ENCODE results near the gene SOCS1. TPM values are rescaled to one million over a fixed set of nuclear protein-coding genes. Genes with fewer than 3 reads are reported as not detected.

SOCS1 gene
- total RNA-seq, 1 donor from 2014 or later = 1.6 TPM

- H3K36me3 Mint-ChIP-seq (ENCODE audit: low read depth) = no peaks in the 10 kb centered on the region
- peaks cover 3% of the 10 kb centered on the region for H3K4me1 Mint-ChIP-seq
- DNase-seq (ENCODE audit: low read depth, low spot score) = no peak
- no peak overlapping the region for H3K4me3 Mint-ChIP-seq
- H3K27me3 Mint-ChIP-seq (ENCODE audit: low read depth) = no peaks in the 10 kb centered on the region
- no peak overlapping the region for H3K27ac Mint-ChIP-seq (ENCODE audit: unreplicated experiment)
- TF ChIP-seq CTCF (conservative IDR thresholded peaks at IDR 0.05) = no peak
- peaks cover 13% of the 10 kb centered on the region for H3K9me3 Mint-ChIP-seq
These were observed 36.8 kb downstream of the SOCS1 start for GRCh38 chr16:11219178-11219577.

- no peak overlapping the region for H3K4me3 Mint-ChIP-seq
- H3K36me3 Mint-ChIP-seq (ENCODE audit: low read depth) = no peaks in the 10 kb centered on the region
- H3K9me3 Mint-ChIP-seq = peaks cover 13% of the 10 kb centered on the region
- no peaks in the 10 kb centered on the region for H3K4me1 Mint-ChIP-seq
- H3K27me3 Mint-ChIP-seq (ENCODE audit: low read depth) = no peaks in the 10 kb centered on the region
- no peak overlapping the region for H3K27ac Mint-ChIP-seq (ENCODE audit: unreplicated experiment)
- DNase-seq (ENCODE audit: low read depth, low spot score) = no peak
- TF ChIP-seq CTCF (conservative IDR thresholded peaks at IDR 0.05) = peak; percentile 64
These were observed 37.4 kb downstream of the SOCS1 start for GRCh38 chr16:11218604-11218962.

GRCh38 chr16:11217651-11218603, 38.1 kb downstream of the SOCS1 start:
- Mint-ChIP-seq H3K4me3 (no peak overlapping the region), H3K27ac (ENCODE audit: unreplicated experiment) (no peak overlapping the region), H3K9me3 (peaks cover 13% of the 10 kb centered on the region), H3K4me1 (no peaks in the 10 kb centered on the region), H3K27me3 (ENCODE audit: low read depth) (no peaks in the 10 kb centered on the region), H3K36me3 (ENCODE audit: low read depth) (no peaks in the 10 kb centered on the region)
- no peak for TF ChIP-seq CTCF (conservative IDR thresholded peaks at IDR 0.05)
- no peak for DNase-seq (ENCODE audit: low read depth, low spot score)

- no peak for DNase-seq (ENCODE audit: low read depth, low spot score)
- Mint-ChIP-seq H3K4me1 (no peaks in the 10 kb centered on the region), H3K9me3 (peaks cover 13% of the 10 kb centered on the region), H3K27ac (ENCODE audit: unreplicated experiment) (no peak overlapping the region), H3K27me3 (ENCODE audit: low read depth) (no peaks in the 10 kb centered on the region), H3K36me3 (ENCODE audit: low read depth) (no peaks in the 10 kb centered on the region), H3K4me3 (no peak overlapping the region)
- no peak for TF ChIP-seq CTCF (conservative IDR thresholded peaks at IDR 0.05)
These were observed 40.0 kb downstream of the SOCS1 start for GRCh38 chr16:11215935-11216556.

GRCh38 chr16:11213799-11214198, 42.2 kb downstream of the SOCS1 start:
- H3K27ac Mint-ChIP-seq (ENCODE audit: unreplicated experiment) = peak overlapping the region; percentile 57
- peaks cover 13% of the 10 kb centered on the region for H3K9me3 Mint-ChIP-seq
- no peak for DNase-seq (ENCODE audit: low read depth, low spot score)
- H3K27me3 Mint-ChIP-seq (ENCODE audit: low read depth) = no peaks in the 10 kb centered on the region
- H3K4me1 Mint-ChIP-seq = no peaks in the 10 kb centered on the region
- H3K4me3 Mint-ChIP-seq = no peak overlapping the region
- no peak for TF ChIP-seq CTCF (conservative IDR thresholded peaks at IDR 0.05)
- H3K36me3 Mint-ChIP-seq (ENCODE audit: low read depth) = no peaks in the 10 kb centered on the region
